Measurements from ENCODE around the gene NEK5.
A peak's percentile ranks its signal among the peaks of the same experiment; 100 is the strongest.

The NEK5 gene

GRCh38 chr13:52155177-52155576 lies 26.3 kb upstream of the NEK5 start (continued):
- TF ChIP-seq ZNF433 (tag by site-specific recombination; IDR thresholded peaks at IDR 0.05; ENCODE audit: low read depth) (no peak), ZNF341 (tag by site-specific recombination; IDR thresholded peaks at IDR 0.05; ENCODE audit: low read depth) (no peak), ZNF670 (tag by site-specific recombination; IDR thresholded peaks at IDR 0.05; ENCODE audit: low read depth) (no peak), ZNF37A (tag by site-specific recombination; IDR thresholded peaks at IDR 0.05) (no peak)

GRCh38 chr13:52147225-52147624 lies 18.4 kb upstream of the NEK5 start:
- peaks cover 0 to 16% of the 10 kb centered on the region in 2 experiments for H3K36me3 ChIP-seq (ENCODE audit: control insufficient read depth in 2 of 2, insufficient read depth in 1 of 2, low read length in 2 of 2)
- ChIA-PET POLR2A (no interaction called here), CTCF (interaction anchor here (1.3 kb wide), 1 partner anchor 18 kb away, joined by 4 read pairs; no protein-coding TSS in a partner anchor)
- H3K4me3 ChIP-seq (ENCODE audit: low read depth, low read length): no peak overlapping the region
- no peaks in the 10 kb centered on the region for H3K9me3 ChIP-seq (ENCODE audit: control insufficient read depth, insufficient read depth, low read depth, low read length)
- TF ChIP-seq ZNF146 (tag by site-specific recombination; IDR thresholded peaks at IDR 0.05): peak; percentile 96
- no peak for TF ChIP-seq ZNF785 (tag by site-specific recombination; IDR thresholded peaks at IDR 0.05)
- TF ChIP-seq PRDM1 (tag by site-specific recombination; IDR thresholded peaks at IDR 0.05): no peak
- no peaks in the 10 kb centered on the region for H3K4me1 ChIP-seq (ENCODE audit: control insufficient read depth, insufficient read depth, low read length)
- no peak overlapping the region for H3K27ac ChIP-seq (ENCODE audit: extremely low read depth, low read depth, low read length)

- TF ChIP-seq ZSCAN4 (tag by site-specific recombination; IDR thresholded peaks at IDR 0.05) (no peak), ZIC2 (tag by site-specific recombination; IDR thresholded peaks at IDR 0.05) (no peak)
- no peaks in the 10 kb centered on the region for H3K9me3 ChIP-seq (ENCODE audit: control insufficient read depth, insufficient read depth, low read depth, low read length)
- ChIA-PET CTCF (interaction anchor here (1.7 kb wide), 1 partner anchor 310 kb away, joined by 3 read pairs; no protein-coding TSS in a partner anchor), POLR2A (no interaction called here)
- peaks cover 0 to 4% of the 10 kb centered on the region in 2 experiments; a peak in 1 of 3 replicates for H3K36me3 ChIP-seq (ENCODE audit: control insufficient read depth in 2 of 2, insufficient read depth in 1 of 2, low read length in 2 of 2)
- H3K4me1 ChIP-seq (ENCODE audit: control insufficient read depth, insufficient read depth, low read length): no peaks in the 10 kb centered on the region
- no peak overlapping the region for H3K27ac ChIP-seq (ENCODE audit: extremely low read depth, low read depth, low read length)
- H3K4me3 ChIP-seq (ENCODE audit: low read depth, low read length): no peak overlapping the region
Measured at GRCh38 chr13:52141299-52141698, 12.4 kb upstream of the NEK5 start.

GRCh38 chr13:52137489-52137888 lies 8.6 kb upstream of the NEK5 start:
- TF ChIP-seq PRDM6 (tag by site-specific recombination; IDR thresholded peaks at IDR 0.05) (no peak), KLF10 (tag by site-specific recombination; IDR thresholded peaks at IDR 0.05) (no peak), ZNF555 (tag by site-specific recombination; conservative IDR thresholded peaks at IDR 0.05) (no peak), ZNF558 (tag by site-specific recombination; IDR thresholded peaks at IDR 0.05) (no peak), ZNF416 (tag by site-specific recombination; IDR thresholded peaks at IDR 0.05) (no peak), ZBTB10 (tag by site-specific recombination; IDR thresholded peaks at IDR 0.05) (no peak), ZNF777 (tag by site-specific recombination; IDR thresholded peaks at IDR 0.05; ENCODE audit: borderline replicate concordance) (no peak), EGR2 (tag by site-specific recombination; IDR thresholded peaks at IDR 0.05; ENCODE audit: low read depth) (peak; percentile 70), ELK4 (IDR thresholded peaks at IDR 0.05; ENCODE audit: borderline replicate concordance, low read depth, low read length) (no peak), ZNF701 (tag by site-specific recombination; IDR thresholded peaks at IDR 0.05) (no peak), GLIS2 (tag by site-specific recombination; IDR thresholded peaks at IDR 0.05) (no peak), ZNF274 (IDR thresholded peaks at IDR 0.05; ENCODE audit: low read length) (no peak), ZNF274 (tag by site-specific recombination; IDR thresholded peaks at IDR 0.05; ENCODE audit: borderline replicate concordance) (no peak), ZNF473 (tag by site-specific recombination; IDR thresholded peaks at IDR 0.05) (no peak), ZFHX2 (tag by site-specific recombination; conservative IDR thresholded peaks at IDR 0.05) (peak; percentile 62), ZNF404 (tag by site-specific recombination; IDR thresholded peaks at IDR 0.05) (no peak), MZF1 (tag by site-specific recombination; IDR thresholded peaks at IDR 0.05; ENCODE audit: borderline replicate concordance) (no peak)
- no peaks in the 10 kb centered on the region for H3K4me1 ChIP-seq (ENCODE audit: control insufficient read depth, insufficient read depth, low read length)
- ChIA-PET CTCF (interaction anchor here (0.6 kb wide), 1 partner anchor 131 kb away, joined by 4 read pairs; no protein-coding TSS in a partner anchor), POLR2A (no interaction called here)
- no peak overlapping the region for H3K27ac ChIP-seq (ENCODE audit: extremely low read depth, low read depth, low read length)
- H3K36me3 ChIP-seq (ENCODE audit: control insufficient read depth in 2 of 2, insufficient read depth in 1 of 2, low read length in 2 of 2): peaks cover 4 to 9% of the 10 kb centered on the region in 2 experiments; a peak in 2 of 3 replicates
- H3K9me3 ChIP-seq (ENCODE audit: control insufficient read depth, insufficient read depth, low read depth, low read length): no peaks in the 10 kb centered on the region
- no peak overlapping the region for H3K4me3 ChIP-seq (ENCODE audit: low read depth, low read length)
